WTC11 (cell line): ENCODE data around the gene ST6GALNAC2. TPM values are rescaled to one million over a fixed set of nuclear protein-coding genes. Genes with fewer than 3 reads are reported as not detected.

ENCODE experiments used
- ATAC-seq: fragments of 200-7000 bp; cut with Tn5 transposase; 2 replicates; pipeline ENCODE4 v1.10.0; 2021; ENCODE audit warnings: mild to moderate bottlenecking, moderate library complexity
- CTCF ChIA-PET: fragments of 300-600 bp; sonication (Branson Sonifier 250); formaldehyde crosslinking; loops from one replicate; lab custom pipeline; 2021; ENCODE audit warnings: antibody characterized with exemption; lab: Charles Lee
- POLR2A ChIA-PET: fragments of 350-600 bp; sonication (Branson Sonifier 250); formaldehyde crosslinking; loops from one replicate; lab custom pipeline; 2021; ENCODE audit warnings: antibody characterized with exemption; lab: Charles Lee
- DNase-seq: peaks from one replicate; pipeline ENCODE4 v3.0.0; 2021; ENCODE audit warnings: low spot score
- H3K27ac Mint-ChIP-seq: 2 replicates; pipeline ENCODE4 v1.8.0; 2021; ENCODE audit warnings: mixed read lengths
- H3K27me3 Mint-ChIP-seq: 2 replicates; pipeline ENCODE4 v1.8.0; 2021; ENCODE audit warnings: low read depth, mild to moderate bottlenecking, moderate library complexity, mixed read lengths
- H3K36me3 Mint-ChIP-seq: 2 replicates; pipeline ENCODE4 v1.8.0; 2021; ENCODE audit warnings: mixed read lengths
- H3K4me1 Mint-ChIP-seq: 2 replicates; pipeline ENCODE4 v1.8.0; 2022; ENCODE audit warnings: mixed read lengths
- H3K4me3 Mint-ChIP-seq: 2 replicates; pipeline ENCODE4 v1.8.0; 2021; ENCODE audit warnings: mild to moderate bottlenecking, moderate library complexity, mixed read lengths
- H3K9me3 Mint-ChIP-seq: 2 replicates; pipeline ENCODE4 v1.8.0; 2021; ENCODE audit warnings: mixed read lengths
- CREB1 ChIP-seq: sonication (generic); formaldehyde crosslinking; IDR thresholded peaks from 2 replicates; pipeline ENCODE4 v1.8.0; 2023; ENCODE audit warnings: mild to moderate bottlenecking, missing genetic modification reagents
- ERG ChIP-seq: fragments of 250-450 bp; sonication (Bioruptor Pico); IDR thresholded peaks from 2 replicates; pipeline ENCODE4 v1.8.0; 2021; ENCODE audit warnings: mild to moderate bottlenecking
- GTF2I ChIP-seq: fragments of 250-450 bp; sonication (Bioruptor Pico); conservative IDR thresholded peaks from 2 replicates; pipeline ENCODE4 v1.4.0; 2021; ENCODE audit warnings: mild to moderate bottlenecking
- IRF1 ChIP-seq: sonication (generic); formaldehyde crosslinking; IDR thresholded peaks from 2 replicates; pipeline ENCODE4 v1.8.0; 2023; ENCODE audit warnings: missing genetic modification reagents
- IRF2 ChIP-seq: sonication (generic); formaldehyde crosslinking; IDR thresholded peaks from 2 replicates; pipeline ENCODE4 v1.8.0; 2022; ENCODE audit warnings: low read depth, missing genetic modification reagents, borderline replicate concordance
- JAZF1 ChIP-seq: fragments of 250-450 bp; sonication (Bioruptor Pico); IDR thresholded peaks from 2 replicates; pipeline ENCODE4 v1.9.0; 2021; ENCODE audit warnings: moderate library complexity, mild to moderate bottlenecking, inconsistent platforms
- KAT7 ChIP-seq: sonication (generic); formaldehyde crosslinking; IDR thresholded peaks from 2 replicates; pipeline ENCODE4 v1.8.1; 2023; ENCODE audit warnings: missing genetic modification reagents, mild to moderate bottlenecking, borderline replicate concordance
- NR1H2 ChIP-seq: sonication (generic); formaldehyde crosslinking; IDR thresholded peaks from 2 replicates; pipeline ENCODE4 v1.9.0; 2021; ENCODE audit warnings: mild to moderate bottlenecking, moderate library complexity, missing genetic modification reagents
- NR2C2 ChIP-seq: sonication (generic); formaldehyde crosslinking; IDR thresholded peaks from 2 replicates; pipeline ENCODE4 v1.8.0; 2022; ENCODE audit warnings: mild to moderate bottlenecking, missing genetic modification reagents
- SMAD4 ChIP-seq: sonication (generic); formaldehyde crosslinking; IDR thresholded peaks from 2 replicates; pipeline ENCODE4 v1.8.0; 2022; ENCODE audit warnings: mild to moderate bottlenecking, missing genetic modification reagents
- TCF7 ChIP-seq: sonication (generic); formaldehyde crosslinking; IDR thresholded peaks from 2 replicates; pipeline ENCODE4 v1.8.0; 2022; ENCODE audit warnings: mild to moderate bottlenecking, low read depth, missing genetic modification reagents, moderate library complexity
- USF1 ChIP-seq: sonication (generic); formaldehyde crosslinking; IDR thresholded peaks from 2 replicates; pipeline ENCODE4 v1.8.0; 2022; ENCODE audit warnings: mild to moderate bottlenecking, missing genetic modification reagents
- ZNF232 ChIP-seq: sonication (generic); formaldehyde crosslinking; IDR thresholded peaks from 2 replicates; pipeline ENCODE4 v1.8.0; 2022; ENCODE audit warnings: mild to moderate bottlenecking, missing genetic modification reagents
- ZNF263 ChIP-seq: sonication (generic); formaldehyde crosslinking; IDR thresholded peaks from 2 replicates; pipeline ENCODE4 v1.8.1; 2022; ENCODE audit warnings: low read depth, mild to moderate bottlenecking, moderate library complexity, missing genetic modification reagents
- ZNF396 ChIP-seq: fragments of 250-450 bp; sonication (Bioruptor Pico); IDR thresholded peaks from 2 replicates; pipeline ENCODE4 v1.8.0; 2021; ENCODE audit warnings: mild to moderate bottlenecking, moderate library complexity, borderline replicate concordance
- ZNF425 ChIP-seq: fragments of 250-450 bp; sonication (Bioruptor Pico); conservative IDR thresholded peaks from 2 replicates; pipeline ENCODE4 v1.9.0; 2021; ENCODE audit warnings: mild to moderate bottlenecking
- ZNF671 ChIP-seq: fragments of 250-450 bp; sonication (Bioruptor Pico); IDR thresholded peaks from 2 replicates; pipeline ENCODE4 v1.8.0; 2021; ENCODE audit warnings: mild to moderate bottlenecking
- total RNA-seq: library from RNA; stranded (reverse); gene quantifications from 3 replicates; pipeline ENCODE4 v1.2.3, GENCODE V29; 2021
- TF ChIP-seq, protein P1 (sequence below): sonication (generic); formaldehyde crosslinking; IDR thresholded peaks from 2 replicates; pipeline ENCODE4 v1.8.1; 2023; ENCODE audit warnings: mild to moderate bottlenecking, missing genetic modification reagents, borderline replicate concordance

The ST6GALNAC2 gene
- total RNA-seq, 1 experiment from 2014 or later = not detected

DNA sequence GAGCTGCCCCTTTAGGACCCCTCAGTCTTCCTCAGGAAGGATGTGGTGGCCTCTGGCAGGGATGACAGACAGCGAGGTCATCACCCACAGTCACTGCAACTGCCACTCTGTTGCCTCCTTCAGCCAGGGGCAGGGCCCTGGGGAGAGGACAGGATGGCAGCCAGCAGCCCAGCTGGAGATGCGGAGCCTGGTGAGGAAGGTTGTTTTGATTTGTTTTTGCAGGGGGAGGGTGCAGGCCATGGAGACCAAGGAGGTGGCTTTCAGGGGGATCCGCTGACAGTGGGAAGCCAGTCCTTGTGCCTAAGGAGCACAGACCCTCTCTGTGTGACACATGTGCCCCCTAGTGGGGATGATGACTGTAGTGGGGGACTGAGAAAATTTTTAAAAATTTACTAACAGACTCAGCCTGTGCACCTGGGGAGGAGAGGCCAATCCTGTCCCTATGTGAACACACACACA lies 38.4 kb downstream of the ST6GALNAC2 start (continued):
- no peak for TF ChIP-seq ZNF232
- TF ChIP-seq NR1H2 (CRISPR knock-in tag) = no peak

- no peak for DNase-seq
Observed at GRCh38 chr17:76546556-76547182, 39.0 kb downstream of the ST6GALNAC2 start.

More at GRCh38 chr17:76546556-76547182, 39.0 kb downstream of the ST6GALNAC2 start:
- ATAC-seq = no peak
- ChIA-PET POLR2A (interaction anchor here (1.1 kb wide), 1 partner anchor 10 kb away, joined by 4 read pairs; no protein-coding TSS in a partner anchor), CTCF (interaction anchor here (0.6 to 5.4 kb wide), 17 partner anchors 9 to 162 kb away, joined by 3 to 81 read pairs (median 4); partner anchors contain the start of genes AANAT and RHBDF2)
- Mint-ChIP-seq H3K4me3 (no peak overlapping the region), H3K27me3 (peaks cover 4% of the 10 kb centered on the region; the same call in 1 of the 2 replicates), H3K27ac (no peak overlapping the region), H3K9me3 (no peaks in the 10 kb centered on the region), H3K36me3 (no peaks in the 10 kb centered on the region), H3K4me1 (peaks cover 25% of the 10 kb centered on the region)
- TF ChIP-seq ZNF671 (CRISPR knock-in tag) (no peak), NR2C2 (CRISPR knock-in tag) (no peak), USF1 (no peak), ERG (CRISPR knock-in tag) (no peak), ZNF263 (CRISPR knock-in tag) (no peak), KAT7 (CRISPR knock-in tag) (no peak), TCF7 (CRISPR knock-in tag) (no peak), IRF2 (CRISPR knock-in tag) (no peak), SMAD4 (CRISPR knock-in tag) (no peak), CREB1 (CRISPR knock-in tag) (no peak), IRF1 (CRISPR knock-in tag) (no peak), ZNF396 (CRISPR knock-in tag) (no peak), JAZF1 (CRISPR knock-in tag) (no peak), GTF2I (CRISPR knock-in tag) (no peak), ZNF425 (no peak)
- TF ChIP-seq, protein P1, sequence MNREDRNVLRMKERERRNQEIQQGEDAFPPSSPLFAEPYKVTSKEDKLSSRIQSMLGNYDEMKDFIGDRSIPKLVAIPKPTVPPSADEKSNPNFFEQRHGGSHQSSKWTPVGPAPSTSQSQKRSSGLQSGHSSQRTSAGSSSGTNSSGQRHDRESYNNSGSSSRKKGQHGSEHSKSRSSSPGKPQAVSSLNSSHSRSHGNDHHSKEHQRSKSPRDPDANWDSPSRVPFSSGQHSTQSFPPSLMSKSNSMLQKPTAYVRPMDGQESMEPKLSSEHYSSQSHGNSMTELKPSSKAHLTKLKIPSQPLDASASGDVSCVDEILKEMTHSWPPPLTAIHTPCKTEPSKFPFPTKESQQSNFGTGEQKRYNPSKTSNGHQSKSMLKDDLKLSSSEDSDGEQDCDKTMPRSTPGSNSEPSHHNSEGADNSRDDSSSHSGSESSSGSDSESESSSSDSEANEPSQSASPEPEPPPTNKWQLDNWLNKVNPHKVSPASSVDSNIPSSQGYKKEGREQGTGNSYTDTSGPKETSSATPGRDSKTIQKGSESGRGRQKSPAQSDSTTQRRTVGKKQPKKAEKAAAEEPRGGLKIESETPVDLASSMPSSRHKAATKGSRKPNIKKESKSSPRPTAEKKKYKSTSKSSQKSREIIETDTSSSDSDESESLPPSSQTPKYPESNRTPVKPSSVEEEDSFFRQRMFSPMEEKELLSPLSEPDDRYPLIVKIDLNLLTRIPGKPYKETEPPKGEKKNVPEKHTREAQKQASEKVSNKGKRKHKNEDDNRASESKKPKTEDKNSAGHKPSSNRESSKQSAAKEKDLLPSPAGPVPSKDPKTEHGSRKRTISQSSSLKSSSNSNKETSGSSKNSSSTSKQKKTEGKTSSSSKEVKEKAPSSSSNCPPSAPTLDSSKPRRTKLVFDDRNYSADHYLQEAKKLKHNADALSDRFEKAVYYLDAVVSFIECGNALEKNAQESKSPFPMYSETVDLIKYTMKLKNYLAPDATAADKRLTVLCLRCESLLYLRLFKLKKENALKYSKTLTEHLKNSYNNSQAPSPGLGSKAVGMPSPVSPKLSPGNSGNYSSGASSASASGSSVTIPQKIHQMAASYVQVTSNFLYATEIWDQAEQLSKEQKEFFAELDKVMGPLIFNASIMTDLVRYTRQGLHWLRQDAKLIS (CRISPR knock-in tag) = no peak
